Suppressor macrophage (primary cell): ENCODE results near the gene OSGIN1.
A peak's percentile ranks its signal among the peaks of the same experiment; 100 is the strongest.

Experiments used
- DNase-seq, 4 experiments: peaks; one replicate each; pipeline ENCODE4 v3.0.0-alpha.2; 2020 to 2022

OSGIN1 gene

GRCh38 chr16:83973581-83974385 lies 20.7 kb downstream of the OSGIN1 start:
- DNase-seq, result no peak

DNA sequence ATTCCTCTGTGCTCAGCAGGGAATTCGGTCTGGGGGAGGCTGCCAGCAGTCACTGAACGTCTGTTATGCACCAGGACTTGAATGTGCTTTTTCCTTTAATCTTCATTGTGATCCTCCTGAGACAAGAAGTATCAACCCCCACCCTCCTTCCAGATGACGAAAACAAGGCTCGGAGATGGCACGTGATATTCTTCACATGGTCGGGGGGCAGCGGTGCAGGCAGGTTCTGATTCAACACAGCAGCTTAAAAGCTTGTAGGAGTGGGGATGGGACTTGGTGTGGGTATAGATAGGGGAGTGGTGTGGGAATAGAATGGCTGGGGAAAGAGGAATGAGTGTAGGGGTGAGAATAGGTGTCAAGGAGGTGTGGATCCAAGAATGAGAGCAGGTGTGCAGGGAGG lies 21.4 kb downstream of the OSGIN1 start:
- DNase-seq, result no peak

DNA sequence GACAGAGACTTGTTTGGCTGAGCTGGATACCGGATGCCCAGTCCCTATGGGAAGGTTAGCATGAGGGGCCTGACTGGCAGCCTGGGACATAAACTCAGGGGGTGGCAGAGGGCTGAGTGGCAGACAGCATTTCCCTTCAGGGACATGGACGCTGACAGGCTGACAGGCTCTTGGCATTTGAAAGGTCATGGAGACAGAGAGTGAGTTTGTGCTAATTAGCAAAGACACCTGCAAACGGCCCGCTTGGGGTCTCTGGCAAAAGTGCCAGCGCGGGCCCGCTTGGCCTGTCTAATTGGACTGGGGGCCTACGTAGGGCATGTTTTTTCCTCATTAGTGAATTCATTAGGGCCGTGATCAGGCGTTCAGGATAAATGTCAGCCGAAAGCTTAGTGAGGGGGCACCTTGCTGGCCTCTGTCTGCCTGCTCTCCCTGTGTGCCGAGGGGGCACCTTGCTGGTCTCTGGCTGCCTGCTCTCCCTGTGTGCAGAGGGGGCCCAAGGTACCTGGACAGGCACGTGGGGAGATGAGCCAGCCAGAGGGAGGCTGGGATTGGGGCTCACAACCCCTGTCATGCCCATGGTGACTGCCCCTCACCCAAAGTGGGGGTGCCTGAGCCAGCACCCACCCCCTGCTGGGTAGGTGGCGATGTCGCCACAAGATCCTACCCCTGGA lies 22.7 kb downstream of the OSGIN1 start:
- no peak for DNase-seq

DNA sequence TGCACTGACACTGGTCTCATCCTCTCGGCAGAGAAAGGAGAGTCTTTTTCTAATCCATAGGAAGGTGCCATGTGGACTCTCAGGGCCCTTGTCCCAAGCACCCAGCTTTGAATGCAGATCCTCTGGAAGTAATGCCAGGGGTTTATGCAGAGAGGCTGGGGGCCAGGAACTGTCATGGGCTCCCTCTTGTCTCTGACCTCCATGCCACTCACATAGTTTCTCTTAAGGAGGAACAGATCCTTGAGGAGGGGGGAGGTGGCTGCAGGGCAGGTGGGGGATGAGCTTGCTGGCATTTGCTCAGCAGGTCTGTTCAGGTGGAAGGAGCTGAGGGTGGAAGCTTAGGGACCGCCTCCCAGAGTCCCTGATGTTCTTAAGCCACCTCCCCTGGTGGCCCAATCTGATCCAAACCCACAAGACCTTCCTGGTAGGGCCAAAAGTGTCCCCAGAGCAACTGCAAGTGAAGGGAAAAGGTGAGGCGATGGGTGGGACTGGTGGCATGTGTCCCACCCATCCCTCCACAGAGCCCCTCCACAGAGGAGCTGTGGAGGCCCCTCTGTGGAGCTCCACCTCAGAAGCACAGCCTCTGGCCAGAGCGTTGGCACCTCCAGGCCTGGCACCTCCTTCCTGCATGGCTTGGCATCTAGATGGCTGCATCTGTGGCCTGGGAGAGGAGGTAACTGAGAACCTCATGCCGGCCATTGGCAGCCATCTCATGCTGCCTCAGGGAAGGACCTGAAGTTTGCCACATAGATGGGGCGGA lies 24.2 kb downstream of the OSGIN1 start:
- no peak for DNase-seq

- DNase-seq, result no peak
Observed at GRCh38 chr16:83978401-83978904, 25.4 kb downstream of the OSGIN1 start.

DNA sequence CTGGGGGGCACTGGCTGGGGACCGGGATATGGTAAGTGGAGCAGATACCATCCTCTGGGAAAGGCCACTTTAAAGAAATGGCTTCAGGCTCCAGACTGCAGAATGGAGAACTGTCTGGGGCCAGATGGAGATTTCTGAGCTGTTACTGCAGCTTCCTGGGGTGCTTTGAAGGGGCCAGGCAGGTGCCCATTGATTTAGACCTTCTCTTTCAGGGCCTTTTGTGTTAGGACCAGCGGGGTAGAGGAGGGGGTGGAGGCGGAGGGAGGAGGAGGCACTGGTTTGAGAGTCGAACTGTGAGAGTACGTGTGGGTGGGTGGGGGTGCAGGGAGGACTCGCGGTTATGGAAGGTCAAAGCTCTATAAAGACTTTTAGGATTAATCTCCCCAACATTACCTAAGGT lies 26.4 kb downstream of the OSGIN1 start:
- no peak for DNase-seq

DNA sequence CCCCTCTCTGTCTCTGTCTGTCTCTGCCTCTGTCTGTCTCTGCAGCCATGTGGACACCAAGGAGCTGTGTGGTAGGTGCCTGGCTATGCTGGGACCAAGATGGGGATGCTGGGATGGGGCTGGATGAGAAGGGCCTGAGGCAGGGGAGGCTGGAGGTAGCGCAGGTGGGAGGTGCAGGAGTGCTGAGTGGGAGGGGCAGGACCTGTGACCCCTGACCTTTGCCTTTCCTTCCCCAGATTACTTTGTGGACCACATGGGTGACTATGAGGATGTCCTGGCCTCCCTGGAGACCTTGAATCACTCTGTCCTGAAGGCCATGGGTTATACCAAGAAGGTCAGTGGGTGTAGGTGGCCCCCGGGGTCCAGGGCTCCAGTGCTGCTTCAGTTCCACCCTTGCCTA lies 27.8 kb downstream of the OSGIN1 start:
- DNase-seq, result no peak

- DNase-seq, result no peak
Observed at GRCh38 chr16:83981799-83982198, 28.8 kb downstream of the OSGIN1 start.

- DNase-seq, result no peak
Observed at GRCh38 chr16:83983491-83983890, 30.5 kb downstream of the OSGIN1 start.

- DNase-seq, result no peak
Observed at GRCh38 chr16:83989300-83989699, 36.3 kb downstream of the OSGIN1 start.

DNA sequence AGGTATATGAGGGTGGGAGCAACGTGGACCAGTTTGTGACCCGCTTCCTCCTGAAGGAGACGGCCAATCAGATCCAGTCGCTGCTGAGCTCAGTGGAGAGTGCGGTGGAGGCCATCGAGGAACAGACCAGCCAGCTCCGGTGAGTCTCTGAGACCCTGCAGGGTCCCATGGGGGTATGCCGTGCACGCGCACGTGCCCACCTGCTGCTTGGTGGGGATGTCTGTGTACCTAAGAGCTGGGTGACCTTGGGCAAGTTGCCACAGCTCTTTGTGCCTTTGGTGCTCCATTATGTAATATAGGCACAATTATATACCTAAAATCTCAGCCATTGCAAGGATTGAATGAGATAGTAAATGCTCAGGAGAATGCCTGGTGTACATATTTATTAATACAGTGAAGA lies 37.5 kb downstream of the OSGIN1 start:
- no peak for DNase-seq

DNA sequence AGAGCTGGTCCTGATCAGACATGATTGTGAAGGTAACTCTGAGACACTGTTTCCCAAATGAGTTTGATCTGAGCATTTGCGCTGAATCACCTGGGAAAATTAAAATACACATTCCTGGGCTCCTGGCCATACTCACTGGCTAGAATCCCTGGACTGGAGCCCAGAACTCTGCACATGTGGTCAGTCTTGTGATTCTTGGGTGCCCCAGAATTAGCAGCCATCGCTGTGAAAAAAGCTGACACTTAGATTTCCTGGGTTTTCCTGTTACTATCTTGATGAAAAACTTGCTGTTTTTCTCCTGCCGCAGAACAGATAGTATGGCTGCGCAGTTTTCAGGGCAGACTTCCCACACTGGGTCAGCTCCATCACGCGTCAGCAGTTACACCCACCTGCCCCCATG lies 39.6 kb downstream of the OSGIN1 start:
- DNase-seq, result peak in 2 of 4 experiments; percentile 26 to 34

DNA sequence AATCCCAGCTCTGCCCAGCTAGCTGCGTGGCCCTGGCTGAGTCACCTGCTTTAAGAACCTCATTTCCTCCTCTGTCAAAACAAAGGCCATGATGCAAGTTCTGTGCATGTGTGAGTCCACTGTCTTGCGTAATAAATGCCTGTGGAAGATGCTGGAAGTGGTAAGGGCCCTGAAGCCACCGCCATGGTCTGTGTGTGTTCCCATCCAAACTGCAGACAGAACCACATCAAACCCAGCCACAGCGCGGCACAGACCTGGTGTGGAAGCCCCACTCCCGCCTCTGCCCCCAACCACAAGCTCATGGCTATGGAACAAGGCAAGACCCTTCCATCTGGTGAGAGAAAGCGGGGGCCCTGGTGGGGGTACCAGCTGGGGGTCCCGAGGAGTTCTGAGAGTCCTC lies 41.0 kb downstream of the OSGIN1 start:
- DNase-seq, result peak; percentile 81 to 93 (median 88)

- DNase-seq, result peak in 1 of 4 experiments; percentile 22
Observed at GRCh38 chr16:83994703-83995102, 41.7 kb downstream of the OSGIN1 start.

DNA sequence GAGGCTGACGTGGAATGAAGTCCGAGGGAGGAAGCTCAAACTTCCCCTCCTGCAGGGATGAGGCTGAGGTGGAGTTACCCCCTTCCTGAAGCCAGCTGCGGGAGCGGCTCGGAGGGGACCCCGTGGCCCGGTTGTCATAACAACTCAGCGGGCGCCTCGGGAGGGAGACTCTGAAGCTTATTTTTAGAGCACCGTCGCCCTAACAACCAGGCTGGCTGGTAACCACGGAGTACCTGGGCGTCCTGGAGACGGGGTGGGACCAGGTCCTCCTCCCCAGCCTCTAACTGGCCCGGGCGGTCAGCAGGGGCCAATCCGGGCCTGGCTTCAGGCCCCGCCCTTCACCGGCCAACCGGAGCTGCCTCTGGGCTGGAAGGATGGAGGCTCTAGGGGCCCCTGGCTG lies 42.7 kb downstream of the OSGIN1 start:
- peak in 2 of 4 experiments; percentile 21 to 31 for DNase-seq

- no peak for DNase-seq
Observed at GRCh38 chr16:83996481-83997252, 43.6 kb downstream of the OSGIN1 start.

DNA sequence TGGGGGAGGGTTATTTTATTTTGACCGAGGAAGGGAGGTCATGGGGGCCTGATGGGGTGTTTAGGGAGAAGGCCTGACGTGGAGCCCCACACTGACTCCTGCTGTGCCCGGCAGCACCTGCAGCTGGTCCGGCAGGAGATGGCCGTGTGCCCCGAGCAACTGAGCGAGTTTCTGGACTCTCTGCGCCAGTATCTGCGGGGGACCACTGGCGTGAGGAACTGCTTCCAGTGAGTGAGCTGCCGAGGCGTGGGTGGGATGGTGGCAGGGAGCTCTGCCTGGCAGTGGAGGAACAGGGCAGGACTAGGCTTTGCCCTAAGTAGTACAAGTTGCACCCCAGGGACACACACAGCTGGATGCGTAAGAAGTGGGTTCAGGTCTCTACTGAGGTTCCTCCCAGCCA lies 45.1 kb downstream of the OSGIN1 start:
- no peak for DNase-seq

DNA sequence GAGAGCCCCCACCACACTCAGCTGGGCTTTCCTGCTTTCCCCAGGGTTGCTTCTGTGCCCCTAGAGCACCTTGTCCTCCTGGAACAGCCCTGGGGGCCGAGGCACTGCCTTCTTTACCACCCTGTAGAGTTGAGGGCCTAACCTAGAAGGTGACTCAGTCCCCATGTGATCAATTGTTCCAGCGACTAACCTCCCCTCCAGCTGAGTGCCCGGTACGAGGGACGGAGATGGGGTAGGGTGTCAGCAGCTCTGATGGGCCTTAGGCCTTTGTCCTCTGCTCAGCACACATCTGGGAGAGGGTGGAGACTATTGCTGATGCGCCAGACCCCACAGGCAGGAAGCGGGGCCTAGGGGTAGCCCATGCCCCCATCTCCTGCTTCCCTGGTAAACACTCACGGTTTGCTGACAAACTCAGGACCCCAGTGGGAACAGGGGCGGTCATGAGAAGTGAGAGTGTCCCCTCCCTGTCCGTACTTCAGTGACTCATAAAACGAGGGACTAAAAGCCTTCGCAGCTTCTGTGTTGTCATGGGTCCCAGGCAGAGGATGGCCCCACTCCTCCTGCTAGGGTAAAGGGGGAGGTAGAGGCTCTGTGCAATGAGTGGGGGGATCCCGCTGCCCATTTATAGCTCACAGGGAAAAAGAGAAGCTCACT lies 48.1 kb downstream of the OSGIN1 start:
- DNase-seq, result no peak

- DNase-seq, result no peak
Observed at GRCh38 chr16:84001726-84002125, 48.7 kb downstream of the OSGIN1 start.

- no peak for DNase-seq
Observed at GRCh38 chr16:84003038-84003437, 50.0 kb downstream of the OSGIN1 start.

GRCh38 chr16:84004442-84004841 lies 51.4 kb downstream of the OSGIN1 start:
- no peak for DNase-seq

DNA sequence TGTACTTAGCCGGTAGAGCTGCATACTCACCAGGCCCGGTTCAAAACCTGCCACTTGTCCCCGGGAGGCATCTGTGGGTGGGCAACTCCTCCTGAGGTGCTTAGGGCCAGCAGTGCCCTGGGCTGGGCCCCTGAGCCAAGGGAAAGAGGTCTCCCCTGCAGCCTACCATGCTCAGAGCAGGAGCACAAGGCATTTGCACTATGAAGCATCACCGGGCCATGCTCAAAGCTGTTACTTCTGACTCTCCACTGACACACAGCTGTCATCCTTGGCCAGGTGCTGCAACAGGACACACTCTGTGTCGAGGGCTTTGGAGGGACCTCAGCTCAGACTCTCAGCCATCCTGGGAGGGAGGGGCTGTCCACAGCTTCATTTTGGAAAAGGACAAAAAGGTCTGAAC lies 52.4 kb downstream of the OSGIN1 start:
- DNase-seq, result no peak
